K562 (cell line): ENCODE measurements around the gene ITGB6. TPM values are rescaled to one million over a fixed set of nuclear protein-coding genes. Genes with fewer than 3 reads are reported as not detected.

Experiments used
- ATAC-seq: fragments of 200-7000 bp; cut with Tn5 transposase; 3 replicates; pipeline ENCODE4 v1.9.1; 2020; ENCODE audit warnings: moderate library complexity
- BruUV-seq: library from RNA; stranded (reverse); fragments of 400-500 nt; replicated peaks from 2 replicates; lab custom pipeline; 2021; lab: Mats Ljungman, UMichigan
- CTCF ChIA-PET: fragments of 300-600 bp; formaldehyde crosslinking; extraction: SDS; loops from one replicate; lab custom pipeline; 2021; ENCODE audit warnings: low intra/inter-chr PET ratio; lab: Yijun Ruan, JAX
- POLR2A ChIA-PET: fragments of 300-600, 350-650 bp; sonication (Branson Sonifier 250); formaldehyde crosslinking; extraction: SDS; loops from one replicate; lab custom pipeline; 2021; ENCODE audit warnings: antibody characterized with exemption, inconsistent platforms; lab: Yijun Ruan, JAX
- DNase-seq, 4 experiments: peaks; one replicate each; pipeline versions ENCODE4 v3.0.0 to v3.0.0-alpha.2; 2011 to 2018; ENCODE audit warnings: low spot score in 3 of 4, mixed read lengths in 3 of 4; ENCODE audit errors: extremely low read depth in 1 of 4
- FAIRE-seq: peaks from 2 replicates; lab custom pipeline; 2011; peaks lifted over from hg19 to GRCh38; lab: Jason Lieb, UNC
- H2AFZ ChIP-seq: 2 replicates; pipeline ENCODE4 v1.6.0; 2011; ENCODE audit warnings: low read depth, low read length, control low read depth, inconsistent platforms
- H3K27ac ChIP-seq: fragments of 200-600 bp; 3 replicates; pipeline ENCODE4 v1.8.0; 2011; ENCODE audit warnings: low read depth, mild to moderate bottlenecking, control low read depth, inconsistent platforms, low read length, moderate library complexity, mixed read lengths; ENCODE audit errors: extremely low read depth
- H3K27me3 ChIP-seq, 2 experiments: fragments of 300-600 bp in 1 of 2; 2 replicates in 1 of 2; 3 replicates in 1 of 2; pipeline versions ENCODE4 v1.6.0 to v1.8.0; 2011; ENCODE audit warnings: inconsistent platforms in 2 of 2, low read length in 2 of 2, mild to moderate bottlenecking in 1 of 2, mixed read lengths in 1 of 2, moderate library complexity in 1 of 2; ENCODE audit not compliant: control insufficient read depth in 2 of 2, insufficient read depth in 2 of 2
- H3K36me3 ChIP-seq: fragments of 300-600 bp; 3 replicates; pipeline ENCODE4 v1.8.0; 2011; ENCODE audit warnings: mild to moderate bottlenecking, low read length, inconsistent platforms; ENCODE audit not compliant: control insufficient read depth, insufficient read depth
- H3K4me1 ChIP-seq, 2 experiments: fragments of 200-600 bp in 1 of 2; replicated peaks in 1 of 2; 2 replicates in 1 of 2; 3 replicates in 1 of 2; pipeline versions ENCODE4 v1.5.1 to v1.8.0; 2011; ENCODE audit warnings: inconsistent platforms in 2 of 2, low read length in 2 of 2, mild to moderate bottlenecking in 1 of 2, mixed read lengths in 1 of 2, moderate library complexity in 1 of 2; ENCODE audit not compliant: control insufficient read depth in 2 of 2, insufficient read depth in 2 of 2
- H3K4me2 ChIP-seq: 2 replicates; pipeline ENCODE4 v1.6.1; 2011; ENCODE audit warnings: low read length, control low read depth, inconsistent platforms, mixed read lengths; ENCODE audit not compliant: insufficient read depth
- H3K4me3 ChIP-seq: fragments of 200-600 bp; sonication (generic), shearing (Covaris generic); 2 replicates; pipeline ENCODE4 v1.5.1; 2016; ENCODE audit warnings: control low read depth, inconsistent platforms
- H3K79me2 ChIP-seq: fragments of 200-600 bp; 3 replicates; pipeline ENCODE4 v1.8.0; 2011; ENCODE audit warnings: low read length, inconsistent platforms; ENCODE audit not compliant: control insufficient read depth, insufficient read depth
- H3K9ac ChIP-seq, 2 experiments: 2 replicates each; pipeline versions ENCODE4 v1.6.0 to v1.6.1; 2011; ENCODE audit warnings: low read depth in 2 of 2, low read length in 2 of 2, control low read depth in 1 of 2, inconsistent platforms in 1 of 2, mild to moderate bottlenecking in 1 of 2, mixed read lengths in 1 of 2; ENCODE audit not compliant: insufficient read depth in 1 of 2
- H3K9me1 ChIP-seq: one replicate; pipeline ENCODE4 v1.6.0; 2011; ENCODE audit warnings: inconsistent platforms, mild to moderate bottlenecking, low read length, moderate library complexity; ENCODE audit not compliant: control insufficient read depth, insufficient read depth
- H3K9me3 ChIP-seq: replicated peaks from 2 replicates; pipeline ENCODE4 v1.5.1; 2011; ENCODE audit warnings: low read depth, low read length, inconsistent platforms; ENCODE audit not compliant: control insufficient read depth, insufficient read depth
- H4K20me1 ChIP-seq: replicated peaks from 2 replicates; pipeline ENCODE4 v1.6.1; 2011; ENCODE audit warnings: low read length, inconsistent platforms, mixed read lengths; ENCODE audit not compliant: control insufficient read depth, insufficient read depth
- CHD2 ChIP-seq: IDR thresholded peaks from 2 replicates; pipeline ENCODE4 v1.6.1; 2011; ENCODE audit warnings: low read depth, low read length
- FOXK1 ChIP-seq: sonication (generic); formaldehyde crosslinking; IDR thresholded peaks from 2 replicates; pipeline ENCODE4 v1.8.0; 2022; ENCODE audit warnings: missing genetic modification reagents, mild to moderate bottlenecking, borderline replicate concordance
- HMG20B ChIP-seq: fragments of 250-450 bp; sonication (Bioruptor Pico); IDR thresholded peaks from 2 replicates; pipeline ENCODE4 v1.5.0; 2021; ENCODE audit warnings: mild to moderate bottlenecking
- MXD1 ChIP-seq: fragments of 250-450 bp; sonication (Bioruptor Pico); IDR thresholded peaks from 2 replicates; pipeline ENCODE4 v1.8.0; 2021; ENCODE audit warnings: borderline replicate concordance, mild to moderate bottlenecking, moderate library complexity; ENCODE audit not compliant: poor library complexity, severe bottlenecking
- NRF1 ChIP-seq, 2 experiments: fragments of 450-650 bp; IDR thresholded peaks in 1 of 2; conservative IDR thresholded peaks in 1 of 2; 2 replicates each; pipeline ENCODE4 v1.6.1; 2014; ENCODE audit warnings: mild to moderate bottlenecking in 2 of 2
- PTRF ChIP-seq: fragments of 450-650 bp; IDR thresholded peaks from 2 replicates; pipeline ENCODE4 v1.6.1; 2016; ENCODE audit warnings: mild to moderate bottlenecking, missing genetic modification characterization, missing compliant biosample characterization
- SAFB2 ChIP-seq: fragments of 200-400 bp; formaldehyde crosslinking; IDR thresholded peaks from 2 replicates; pipeline ENCODE4 v1.6.1; 2018; ENCODE audit warnings: borderline replicate concordance, low read length, low read depth, moderate library complexity; ENCODE audit not compliant: severe bottlenecking
- SMARCC2 ChIP-seq: fragments of 450-650 bp; IDR thresholded peaks from 2 replicates; pipeline ENCODE4 v1.6.1; 2017; ENCODE audit warnings: antibody characterized with exemption, moderate library complexity, mild to moderate bottlenecking, low read depth
- TBP ChIP-seq: optimal IDR thresholded peaks from 2 replicates; pipeline ENCODE3; 2011; ENCODE audit warnings: low read depth, low read length, improper control_type of control experiment
- ZEB2 ChIP-seq: fragments of 450-650 bp; IDR thresholded peaks from 2 replicates; pipeline ENCODE4 v1.6.1; 2016
- ZNF280B ChIP-seq: fragments of 250-450 bp; sonication (Bioruptor Pico); IDR thresholded peaks from 2 replicates; pipeline ENCODE4 v1.5.1; 2021; ENCODE audit warnings: mild to moderate bottlenecking
- ZNF717 ChIP-seq: fragments of 250-450 bp; sonication (Bioruptor Pico); IDR thresholded peaks from 2 replicates; pipeline ENCODE4 v1.5.0; 2021
- WGBS: fragments of 100-300 bp; shearing (Covaris generic); methylation state at CpG from one replicate; pipeline ENCODE4 v1.1.6; 2016; ENCODE audit warnings: low coverage, mixed read lengths; ENCODE audit not compliant: insufficient coverage; ENCODE audit errors: missing lambda C conversion rate; 5-methylcytosine and 5-hydroxymethylcytosine counted together
- in situ Hi-C: fragments of 300-500 bp; cut with MboI; formaldehyde crosslinking; loops from 4 replicates; pipeline ENCODE4 v1.15.0; 2018; ENCODE audit warnings: inconsistent platforms, mixed read lengths
- intact Hi-C: fragments of 100-400 bp; cut with micrococcal nuclease; formaldehyde crosslinking; loops from 2 replicates; pipeline ENCODE4 v1.14.2; 2022
- polyA plus RNA-seq, 8 experiments: library from polyadenylated mRNA; depleted of rRNA in 4 of 8; stranded (reverse) in 5 of 8; unstranded in 3 of 8; fragments of >200 nt; fragmentation: Nextera tagmentation in 2 of 8; fragmentation: Illumina TruSeq in 1 of 8; extraction: Ambion mirVana in 2 of 8; extraction: Trizol in 1 of 8; gene quantifications; 2 replicates each; pipeline versions ENCODE4 v1.2.1 to v1.2.3, GENCODE V29; 2011 to 2014; ENCODE audit warnings: inconsistent platforms in 1 of 8, missing spikeins in 1 of 8
- total RNA-seq, 7 experiments: library from RNA; depleted of rRNA in 6 of 7; stranded (reverse); fragments of >200 nt in 6 of 7; fragmentation: Illumina TruSeq in 2 of 7; extraction: Trizol in 2 of 7; gene quantifications; 2 replicates each; pipeline versions ENCODE4 v1.2.1 to v1.2.3, GENCODE V29; 2011 to 2021; ENCODE audit warnings: low replicate concordance in 1 of 7
- TF ChIP-seq, protein P1 (sequence below): fragments of 250-450 bp; sonication (Bioruptor Pico); IDR thresholded peaks from 2 replicates; pipeline ENCODE4 v1.5.0; 2022; ENCODE audit warnings: mild to moderate bottlenecking

The ITGB6 gene
- total and polyA plus RNA-seq, 9 of the 15 experiments (the other 6 are each of a cell fraction or from before 2014, with no cell fraction given): 0.18 TPM; not detected in 8

- BruUV-seq: no TSS peak
- in situ Hi-C loops (no loop called here), intact Hi-C loops (no loop called here)
- H3K4me2 ChIP-seq: no peak overlapping the region
- FAIRE-seq: no peak
- POLR2A ChIA-PET: no interaction called here
- H3K4me3 ChIP-seq: no peak overlapping the region
- no peaks in the 10 kb centered on the region; a peak in 2 of 5 replicates for H3K27me3 ChIP-seq
- no peaks in the 10 kb centered on the region for H3K9me1 ChIP-seq
- ATAC-seq: no peak
- H2AFZ ChIP-seq: no peak overlapping the region
- no peak overlapping the region for H3K27ac ChIP-seq
- H3K9me3 ChIP-seq: no peaks in the 10 kb centered on the region
- no peak overlapping the region for H3K9ac ChIP-seq
- no peaks in the 10 kb centered on the region for H3K79me2 ChIP-seq
- H3K36me3 ChIP-seq: no peaks in the 10 kb centered on the region
- TF ChIP-seq ZNF717 (CRISPR knock-in tag): no peak
- TF ChIP-seq ZEB2: no peak
- no peak for TF ChIP-seq SAFB2
- no peak for TF ChIP-seq ZNF280B
- TF ChIP-seq FOXK1 (CRISPR knock-in tag): no peak
- TF ChIP-seq PTRF: no peak
- no peak for TF ChIP-seq HMG20B (CRISPR knock-in tag)
- TF ChIP-seq CHD2: no peak
- TF ChIP-seq, protein P1, sequence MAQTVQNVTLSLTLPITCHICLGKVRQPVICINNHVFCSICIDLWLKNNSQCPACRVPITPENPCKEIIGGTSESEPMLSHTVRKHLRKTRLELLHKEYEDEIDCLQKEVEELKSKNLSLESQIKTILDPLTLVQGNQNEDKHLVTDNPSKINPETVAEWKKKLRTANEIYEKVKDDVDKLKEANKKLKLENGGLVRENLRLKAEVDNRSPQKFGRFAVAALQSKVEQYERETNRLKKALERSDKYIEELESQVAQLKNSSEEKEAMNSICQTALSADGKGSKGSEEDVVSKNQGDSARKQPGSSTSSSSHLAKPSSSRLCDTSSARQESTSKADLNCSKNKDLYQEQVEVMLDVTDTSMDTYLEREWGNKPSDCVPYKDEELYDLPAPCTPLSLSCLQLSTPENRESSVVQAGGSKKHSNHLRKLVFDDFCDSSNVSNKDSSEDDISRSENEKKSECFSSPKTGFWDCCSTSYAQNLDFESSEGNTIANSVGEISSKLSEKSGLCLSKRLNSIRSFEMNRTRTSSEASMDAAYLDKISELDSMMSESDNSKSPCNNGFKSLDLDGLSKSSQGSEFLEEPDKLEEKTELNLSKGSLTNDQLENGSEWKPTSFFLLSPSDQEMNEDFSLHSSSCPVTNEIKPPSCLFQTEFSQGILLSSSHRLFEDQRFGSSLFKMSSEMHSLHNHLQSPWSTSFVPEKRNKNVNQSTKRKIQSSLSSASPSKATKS: no peak
- no peak for TF ChIP-seq MXD1 (CRISPR knock-in tag)
- TF ChIP-seq SMARCC2: no peak
- TF ChIP-seq TBP: no peak
- TF ChIP-seq NRF1 (conservative IDR thresholded peaks at IDR 0.05 in 1 of 2, IDR thresholded peaks at IDR 0.05 in 1 of 2): no peak
- DNase-seq: no peak
- H3K4me1 ChIP-seq: no peaks in the 10 kb centered on the region
- WGBS: 4% methylated on average over 6 of the region's 6 CpGs
- H4K20me1 ChIP-seq: no peaks in the 10 kb centered on the region
- CTCF ChIA-PET: no interaction called here
Observed at GRCh38 chr2:160142472-160142871, 57.6 kb downstream of the ITGB6 start.
